Measurements from ENCODE around the gene TSPAN4. TPM values are rescaled to one million over a fixed set of nuclear protein-coding genes. Genes with fewer than 3 reads are reported as not detected.

Gene TSPAN4
- total RNA-seq, 1 experiment from 2014 or later: 43.6 TPM

DNA sequence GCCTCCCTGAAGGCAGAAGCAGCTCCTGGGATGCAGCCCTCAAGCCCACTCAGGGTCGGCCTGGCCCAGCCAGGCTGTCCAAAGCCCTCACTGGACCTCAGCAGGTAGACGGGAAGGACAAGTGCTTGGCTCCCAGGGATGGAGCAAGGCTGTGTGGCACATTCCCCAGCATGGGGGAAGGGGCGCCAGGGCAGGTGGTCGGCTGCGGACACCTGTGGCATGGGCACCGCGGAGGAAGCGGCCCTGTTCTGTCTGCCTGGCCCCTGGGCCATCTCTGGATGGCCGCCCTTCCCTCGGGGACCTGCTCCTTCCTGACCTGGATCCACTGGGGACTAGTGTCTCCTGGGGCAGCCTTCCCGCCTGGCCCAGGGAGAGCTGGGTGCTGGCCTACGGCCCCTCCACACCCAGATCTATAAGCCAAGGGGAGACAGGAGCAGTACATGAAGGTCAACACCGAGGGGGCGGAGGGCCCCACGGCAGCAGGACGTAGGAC is 42.0 kb downstream of the TSPAN4 start:
- Histone ChIP-seq H3K9me2 (ENCODE audit: insufficient read depth) (no peaks in the 10 kb centered on the region), H3F3A (ENCODE audit: insufficient read depth, low read depth) (no peaks in the 10 kb centered on the region), H3K79me2 (ENCODE audit: low read depth) (no peaks in the 10 kb centered on the region), H3K36me3 (ENCODE audit: low read depth) (no peaks in the 10 kb centered on the region), H3K9me3 (ENCODE audit: insufficient read depth, low read depth) (no peaks in the 10 kb centered on the region), H2AFZ (no peak overlapping the region), H3K4me3 (no peak overlapping the region), H3K27ac (no peak overlapping the region), H3K27me3 (ENCODE audit: insufficient read depth, low read depth) (no peaks in the 10 kb centered on the region), H3K4me1 (replicated peaks; ENCODE audit: insufficient read depth) (no peaks in the 10 kb centered on the region), H3K4me2 (no peak overlapping the region), H4K20me1 (ENCODE audit: insufficient read depth) (no peaks in the 10 kb centered on the region)
- BruUV-seq (replicated peaks): no TSS peak
- POLR2A ChIA-PET (ENCODE audit: unreplicated experiment): no interaction called here
- no peak for DNase-seq
- TF ChIP-seq EZH2 (IDR thresholded peaks at IDR 0.05; ENCODE audit: low read depth): no peak
- TF ChIP-seq, protein P1, sequence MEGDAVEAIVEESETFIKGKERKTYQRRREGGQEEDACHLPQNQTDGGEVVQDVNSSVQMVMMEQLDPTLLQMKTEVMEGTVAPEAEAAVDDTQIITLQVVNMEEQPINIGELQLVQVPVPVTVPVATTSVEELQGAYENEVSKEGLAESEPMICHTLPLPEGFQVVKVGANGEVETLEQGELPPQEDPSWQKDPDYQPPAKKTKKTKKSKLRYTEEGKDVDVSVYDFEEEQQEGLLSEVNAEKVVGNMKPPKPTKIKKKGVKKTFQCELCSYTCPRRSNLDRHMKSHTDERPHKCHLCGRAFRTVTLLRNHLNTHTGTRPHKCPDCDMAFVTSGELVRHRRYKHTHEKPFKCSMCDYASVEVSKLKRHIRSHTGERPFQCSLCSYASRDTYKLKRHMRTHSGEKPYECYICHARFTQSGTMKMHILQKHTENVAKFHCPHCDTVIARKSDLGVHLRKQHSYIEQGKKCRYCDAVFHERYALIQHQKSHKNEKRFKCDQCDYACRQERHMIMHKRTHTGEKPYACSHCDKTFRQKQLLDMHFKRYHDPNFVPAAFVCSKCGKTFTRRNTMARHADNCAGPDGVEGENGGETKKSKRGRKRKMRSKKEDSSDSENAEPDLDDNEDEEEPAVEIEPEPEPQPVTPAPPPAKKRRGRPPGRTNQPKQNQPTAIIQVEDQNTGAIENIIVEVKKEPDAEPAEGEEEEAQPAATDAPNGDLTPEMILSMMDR (conservative IDR thresholded peaks at IDR 0.05): no peak
- CTCF ChIA-PET: no interaction called here
- intact Hi-C loops (cut with micrococcal nuclease; ENCODE audit: unreplicated experiment): no loop called here

DNA sequence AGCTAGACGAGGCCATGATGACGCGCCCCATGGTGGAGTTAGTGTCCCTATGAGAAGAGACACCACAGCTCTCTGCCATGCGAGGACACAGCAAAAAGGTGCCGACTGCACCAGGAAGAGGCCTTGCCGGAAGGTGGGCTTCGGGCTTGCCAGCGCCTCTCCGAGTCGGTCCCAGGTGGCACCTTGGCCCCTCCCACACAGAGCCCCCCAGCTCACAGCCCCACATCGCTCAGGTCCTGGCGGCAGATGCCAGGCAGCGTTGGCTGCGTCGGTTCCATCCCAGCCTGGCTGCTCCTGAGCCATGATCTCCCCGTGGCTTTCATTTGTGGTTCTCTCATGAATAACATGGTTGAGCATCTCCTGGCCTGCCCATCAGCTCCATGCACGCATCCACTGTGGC is 43.9 kb downstream of the TSPAN4 start:
- Histone ChIP-seq H3K9me3 (ENCODE audit: insufficient read depth, low read depth) (no peaks in the 10 kb centered on the region), H3F3A (ENCODE audit: insufficient read depth, low read depth) (no peaks in the 10 kb centered on the region), H4K20me1 (ENCODE audit: insufficient read depth) (no peaks in the 10 kb centered on the region), H3K4me1 (replicated peaks; ENCODE audit: insufficient read depth) (no peaks in the 10 kb centered on the region), H3K9me2 (ENCODE audit: insufficient read depth) (no peaks in the 10 kb centered on the region), H3K36me3 (ENCODE audit: low read depth) (no peaks in the 10 kb centered on the region), H3K27ac (no peak overlapping the region), H3K27me3 (ENCODE audit: insufficient read depth, low read depth) (no peaks in the 10 kb centered on the region), H3K4me2 (no peak overlapping the region), H3K79me2 (ENCODE audit: low read depth) (no peaks in the 10 kb centered on the region), H2AFZ (no peak overlapping the region), H3K4me3 (no peak overlapping the region)
- no peak for DNase-seq
- POLR2A ChIA-PET (ENCODE audit: unreplicated experiment): no interaction called here
- intact Hi-C loops (cut with micrococcal nuclease; ENCODE audit: unreplicated experiment): no loop called here
- BruUV-seq (replicated peaks): no TSS peak
- TF ChIP-seq, protein P1 (conservative IDR thresholded peaks at IDR 0.05): no peak
- no peak for TF ChIP-seq EZH2 (IDR thresholded peaks at IDR 0.05; ENCODE audit: low read depth)
- CTCF ChIA-PET: no interaction called here

DNA sequence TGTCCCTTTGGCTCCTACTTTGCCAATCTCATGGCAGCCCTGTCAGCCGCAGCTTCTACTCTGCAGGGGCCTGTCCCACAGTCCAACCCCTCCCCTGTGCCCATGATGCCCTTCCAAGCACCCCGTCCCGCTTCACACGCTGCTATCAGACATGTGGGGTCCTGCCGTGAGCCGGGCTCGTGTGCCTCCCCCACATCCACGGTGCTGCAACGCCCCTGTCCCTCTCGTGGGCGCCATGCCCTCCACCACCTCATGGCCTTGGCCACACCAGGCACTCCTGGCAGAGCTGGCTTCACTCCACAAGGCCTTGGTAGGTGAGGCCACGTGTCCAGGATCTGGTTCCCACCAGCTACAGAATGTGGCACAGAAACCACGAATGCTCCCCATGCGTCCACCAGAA is 44.9 kb downstream of the TSPAN4 start:
- TF ChIP-seq, protein P1 (conservative IDR thresholded peaks at IDR 0.05): no peak
- H2AFZ ChIP-seq: no peak overlapping the region
- no peaks in the 10 kb centered on the region for H3K79me2 ChIP-seq (ENCODE audit: low read depth)
- H3K4me3 ChIP-seq: no peak overlapping the region
- no peak for DNase-seq
- intact Hi-C loops (cut with micrococcal nuclease; ENCODE audit: unreplicated experiment): no loop called here
- no peaks in the 10 kb centered on the region for H3K9me3 ChIP-seq (ENCODE audit: insufficient read depth, low read depth)
- no peak overlapping the region for H3K27ac ChIP-seq
- POLR2A ChIA-PET (ENCODE audit: unreplicated experiment): no interaction called here
- CTCF ChIA-PET: no interaction called here
- no peaks in the 10 kb centered on the region for H3F3A ChIP-seq (ENCODE audit: insufficient read depth, low read depth)
- H4K20me1 ChIP-seq (ENCODE audit: insufficient read depth): no peaks in the 10 kb centered on the region
- no peaks in the 10 kb centered on the region for H3K9me2 ChIP-seq (ENCODE audit: insufficient read depth)
- H3K36me3 ChIP-seq (ENCODE audit: low read depth): no peaks in the 10 kb centered on the region
- no peak overlapping the region for H3K4me2 ChIP-seq
- H3K4me1 ChIP-seq (replicated peaks; ENCODE audit: insufficient read depth): no peaks in the 10 kb centered on the region
- BruUV-seq (replicated peaks): no TSS peak
- H3K27me3 ChIP-seq (ENCODE audit: insufficient read depth, low read depth): no peaks in the 10 kb centered on the region

Measured in PC-9 (cell line).